Activated CD8-positive, alpha-beta T cell treated with anti-CD3 and anti-CD28 coated beads for 36 hours (primary cell): ENCODE results near the gene SPG11. TPM values are rescaled to one million over a fixed set of nuclear protein-coding genes. Genes with fewer than 3 reads are reported as not detected.

Source experiments
- ATAC-seq: fragments of 200-7000 bp; cut with Tn5 transposase; one replicate; pipeline ENCODE4 v1.10.0; 2021; ENCODE audit warnings: mild to moderate bottlenecking, moderate library complexity
- CTCF ChIA-PET: fragments of 350-600 bp; sonication (Branson Sonifier 250); formaldehyde crosslinking; loops from one replicate; lab custom pipeline; 2021; ENCODE audit warnings: antibody characterized with exemption; lab: Charles Lee
- POLR2A ChIA-PET: fragments of 350-600 bp; sonication (Branson Sonifier 250); formaldehyde crosslinking; loops from one replicate; lab custom pipeline; 2021; ENCODE audit warnings: antibody characterized with exemption; lab: Charles Lee
- DNase-seq: peaks from one replicate; pipeline ENCODE4 v3.0.0-alpha.2; 2020
- H3K27ac Mint-ChIP-seq: one replicate; pipeline ENCODE4 v1.8.0; 2021; ENCODE audit warnings: mild to moderate bottlenecking, mixed read lengths
- H3K27me3 Mint-ChIP-seq: one replicate; pipeline ENCODE4 v1.8.0; 2021; ENCODE audit warnings: mixed read lengths
- H3K36me3 Mint-ChIP-seq: one replicate; pipeline ENCODE4 v1.8.0; 2021; ENCODE audit warnings: low read depth, mixed read lengths
- H3K4me1 Mint-ChIP-seq: one replicate; pipeline ENCODE4 v1.8.0; 2021; ENCODE audit warnings: low read depth, mixed read lengths
- H3K4me3 Mint-ChIP-seq: one replicate; pipeline ENCODE4 v1.8.0; 2021; ENCODE audit warnings: mild to moderate bottlenecking, moderate library complexity, mixed read lengths
- H3K9me3 Mint-ChIP-seq: one replicate; pipeline ENCODE4 v1.8.0; 2021; ENCODE audit warnings: mixed read lengths
- CTCF ChIP-seq: fragments of 200-600 bp; IDR thresholded peaks from one replicate; pipeline ENCODE4 v1.8.0; 2022; ENCODE audit warnings: antibody characterized with exemption, mild to moderate bottlenecking
- intact Hi-C: fragments of 100-400 bp; cut with micrococcal nuclease; formaldehyde crosslinking; loops from one replicate; pipeline ENCODE4 v1.10.0; 2022
- total RNA-seq, 2 experiments: library from RNA; stranded (reverse); gene quantifications; one replicate each; pipeline ENCODE4 v1.2.3, GENCODE V29; 2021

Gene SPG11
- total RNA-seq, 2 experiments from 2014 or later = 68.6 to 71.5 TPM

GRCh38 chr15:44516436-44516835 is 147.0 kb downstream of the SPG11 start:
- no peak for DNase-seq
- ATAC-seq = no peak
- Mint-ChIP-seq H3K4me1 (no peaks in the 10 kb centered on the region), H3K4me3 (no peak overlapping the region), H3K9me3 (no peaks in the 10 kb centered on the region), H3K27me3 (no peaks in the 10 kb centered on the region), H3K36me3 (peaks cover 16% of the 10 kb centered on the region), H3K27ac (no peak overlapping the region)
- intact Hi-C loops = no loop called here
- CTCF ChIA-PET = interaction anchor here (0.5 to 1.4 kb wide), 4 partner anchors 12 to 90 kb away, joined by 3 to 6 read pairs (median 4); no protein-coding TSS in a partner anchor
- POLR2A ChIA-PET = interaction anchor here (0.9 kb wide), 1 partner anchor 67 kb away, joined by 3 read pairs; no protein-coding TSS in a partner anchor
- TF ChIP-seq CTCF = no peak

Other genes starting within 250 kb of the SPG11 start
- 10 to 100 TPM; 74.3 to 75.1 TPM for gene CTDSPL2, start 236.0 kb downstream of the SPG11 start, total RNA-seq
- gene EIF3J, start 126.5 kb downstream of the SPG11 start, total RNA-seq = 100 to 1,000 TPM; 109 to 112 TPM
- 10 to 100 TPM; 16.1 to 17.8 TPM for gene PATL2, start 47.7 kb upstream of the SPG11 start, total RNA-seq
- gene B2M, start 47.9 kb upstream of the SPG11 start, total RNA-seq = 1,000 to 10,000 TPM; 4,476 to 4,587 TPM
- gene TRIM69, start 72.9 kb upstream of the SPG11 start, total RNA-seq = 10 to 100 TPM; 59.8 to 63.5 TPM